ENCODE data around the gene RNF44. TPM values are rescaled to one million over a fixed set of nuclear protein-coding genes. Genes with fewer than 3 reads are reported as not detected.

The RNF44 gene
- total and polyA plus RNA-seq, 7 experiments from 2014 or later, result 3.3 to 305 (median 260) TPM

- Histone ChIP-seq H3K27me3 (ENCODE audit: control insufficient read depth in 2 of 2, insufficient read depth in 2 of 2, low read length in 2 of 2) (no peaks in the 10 kb centered on the region), H3K36me3 (ENCODE audit: control insufficient read depth in 2 of 3, insufficient read depth in 3 of 3, low read length in 3 of 3) (no peaks in the 10 kb centered on the region), H3K4me3 (ENCODE audit: low read length) (no peak overlapping the region), H3K9me3 (ENCODE audit: control insufficient read depth in 2 of 3, low read length in 3 of 3) (no peaks in the 10 kb centered on the region), H3K4me1 (ENCODE audit: control insufficient read depth in 2 of 2, insufficient read depth in 2 of 2, low read length in 2 of 2) (no peaks in the 10 kb centered on the region), H3K27ac (ENCODE audit: low read depth, low read length) (no peak overlapping the region)
- DNase-seq (no peak), ATAC-seq (no peak)
- Mint-ChIP-seq H3K4me3 (no peak overlapping the region), H3K9me3 (peaks cover 0 to 2% (median 0%) of the 10 kb centered on the region in 11 donors), H3K27ac (no peak overlapping the region), H3K36me3 (no peaks in the 10 kb centered on the region), H3K27me3 (peaks cover 0 to 4% (median 0%) of the 10 kb centered on the region in 5 donors), H3K4me1 (peaks cover 0 to 11% (median 6%) of the 10 kb centered on the region in 7 donors)
- intact Hi-C loops (cut with micrococcal nuclease), result loop anchor here (2.0 kb wide), 5 partner anchors 41 to 159 kb away; partner anchors contain the start of genes CLTB (in 1 of the 2) and TSPAN17 (in 1 of the 2)
- CTCF ChIA-PET, result no interaction called here
- POLR2A ChIA-PET, result no interaction called here
Measured at GRCh38 chr5:176575488-176576422, 38.6 kb upstream of the RNF44 start.

GRCh38 chr5:176575066-176575465 lies 37.9 kb upstream of the RNF44 start:
- intact Hi-C loops (cut with micrococcal nuclease), result loop anchor here (2.0 kb wide), 5 partner anchors 40 to 158 kb away; partner anchors contain the start of genes CLTB (in 1 of the 2) and TSPAN17 (in 1 of the 2)
- DNase-seq, result peak in 1 of 9 donors; percentile 5
- ChIA-PET POLR2A (interaction anchor here (1.5 kb wide), 1 partner anchor 38 kb away, joined by 5 read pairs; the partner anchor contains the start of gene RNF44), CTCF (interaction anchor here (2.8 kb wide), 1 partner anchor 159 kb away, joined by 10 read pairs; the partner anchor contains the start of gene CLTB)
- no peak overlapping the region for H3K4me3 ChIP-seq (ENCODE audit: low read length)
- no peaks in the 10 kb centered on the region for H3K27me3 ChIP-seq (ENCODE audit: control insufficient read depth in 2 of 2, insufficient read depth in 2 of 2, low read length in 2 of 2)
- H3K36me3 ChIP-seq (ENCODE audit: control insufficient read depth in 2 of 3, insufficient read depth in 3 of 3, low read length in 3 of 3), result no peaks in the 10 kb centered on the region
- Mint-ChIP-seq H3K4me3 (no peak overlapping the region), H3K27me3 (peaks cover 0 to 4% (median 0%) of the 10 kb centered on the region in 5 donors), H3K4me1 (peaks cover 0 to 11% (median 6%) of the 10 kb centered on the region in 7 donors), H3K36me3 (no peaks in the 10 kb centered on the region), H3K9me3 (peaks cover 0 to 2% (median 0%) of the 10 kb centered on the region in 11 donors), H3K27ac (no peak overlapping the region)
- ATAC-seq, result no peak
- no peaks in the 10 kb centered on the region for H3K9me3 ChIP-seq (ENCODE audit: control insufficient read depth in 2 of 3, low read length in 3 of 3)
- no peaks in the 10 kb centered on the region for H3K4me1 ChIP-seq (ENCODE audit: control insufficient read depth in 2 of 2, insufficient read depth in 2 of 2, low read length in 2 of 2)
- no peak overlapping the region for H3K27ac ChIP-seq (ENCODE audit: low read depth, low read length)

GRCh38 chr5:176574297-176574591 lies 37.0 kb upstream of the RNF44 start:
- ATAC-seq, result no peak
- intact Hi-C loops (cut with micrococcal nuclease), result loop anchor here (1.0 to 5.0 kb wide), 10 partner anchors 23 to 383 kb away; partner anchors contain the start of genes CLTB (in 2 of the 2) and TSPAN17 (in 1 of the 2)
- DNase-seq, result peak in 1 of 9 donors; percentile 2

GRCh38 chr5:176573564-176574296 lies 36.5 kb upstream of the RNF44 start:
- CTCF ChIA-PET, result interaction anchor here (0.6 to 2.8 kb wide), 18 partner anchors 11 to 742 kb away, joined by 3 to 10 read pairs (median 3); partner anchors contain the start of gene CLTB
- Histone ChIP-seq H3K9me3 (ENCODE audit: control insufficient read depth in 2 of 3, low read length in 3 of 3) (no peaks in the 10 kb centered on the region), H3K27ac (ENCODE audit: low read depth, low read length) (no peak overlapping the region), H3K27me3 (ENCODE audit: control insufficient read depth in 2 of 2, insufficient read depth in 2 of 2, low read length in 2 of 2) (no peaks in the 10 kb centered on the region), H3K4me3 (ENCODE audit: low read length) (no peak overlapping the region), H3K36me3 (ENCODE audit: control insufficient read depth in 2 of 3, insufficient read depth in 3 of 3, low read length in 3 of 3) (no peaks in the 10 kb centered on the region), H3K4me1 (ENCODE audit: control insufficient read depth in 2 of 2, insufficient read depth in 2 of 2, low read length in 2 of 2) (no peaks in the 10 kb centered on the region)
- intact Hi-C loops (cut with micrococcal nuclease), result loop anchor here (1.0 to 5.0 kb wide), 10 partner anchors 24 to 384 kb away; partner anchors contain the start of genes CLTB (in 2 of the 2) and TSPAN17 (in 1 of the 2)
- Mint-ChIP-seq H3K4me3 (no peak overlapping the region), H3K27ac (peak overlapping the region in 1 of 9 donors; percentile 46), H3K9me3 (no peaks in the 10 kb centered on the region), H3K36me3 (no peaks in the 10 kb centered on the region), H3K27me3 (peaks cover 0 to 4% (median 0%) of the 10 kb centered on the region in 5 donors), H3K4me1 (peaks cover 0 to 11% (median 6%) of the 10 kb centered on the region in 7 donors)
- DNase-seq, result peak; percentile 48 to 80 (median 67)
- POLR2A ChIA-PET, result interaction anchor here (0.6 to 1.5 kb wide), 4 partner anchors 30 to 92 kb away, joined by 3 to 5 read pairs (median 4); partner anchors contain the start of gene RNF44
- ATAC-seq, result peak; percentile 88

More at GRCh38 chr5:176574297-176574591, 37.0 kb upstream of the RNF44 start:
- no peak overlapping the region for H3K4me3 Mint-ChIP-seq
- no peaks in the 10 kb centered on the region for H3K36me3 Mint-ChIP-seq
- no peaks in the 10 kb centered on the region for H3K36me3 ChIP-seq (ENCODE audit: control insufficient read depth in 2 of 3, insufficient read depth in 3 of 3, low read length in 3 of 3)
- no peaks in the 10 kb centered on the region for H3K4me1 ChIP-seq (ENCODE audit: control insufficient read depth in 2 of 2, insufficient read depth in 2 of 2, low read length in 2 of 2)
- POLR2A ChIA-PET, result interaction anchor here (0.6 to 1.5 kb wide), 2 partner anchors 37 to 61 kb away, joined by 3 to 5 read pairs; partner anchors contain the start of gene RNF44
- H3K9me3 ChIP-seq (ENCODE audit: control insufficient read depth in 2 of 3, low read length in 3 of 3), result no peaks in the 10 kb centered on the region
- no peak overlapping the region for H3K27ac ChIP-seq (ENCODE audit: low read depth, low read length)
- peak overlapping the region in 1 of 9 donors; percentile 46 for H3K27ac Mint-ChIP-seq
- no peaks in the 10 kb centered on the region for H3K27me3 ChIP-seq (ENCODE audit: control insufficient read depth in 2 of 2, insufficient read depth in 2 of 2, low read length in 2 of 2)
- CTCF ChIA-PET, result interaction anchor here (1.0 to 2.8 kb wide), 8 partner anchors 20 to 158 kb away, joined by 3 to 10 read pairs (median 4); partner anchors contain the start of gene CLTB
- no peak overlapping the region for H3K4me3 ChIP-seq (ENCODE audit: low read length)
- H3K4me1 Mint-ChIP-seq, result peaks cover 0 to 11% (median 6%) of the 10 kb centered on the region in 7 donors
- H3K27me3 Mint-ChIP-seq, result peaks cover 0 to 4% (median 0%) of the 10 kb centered on the region in 5 donors
- H3K9me3 Mint-ChIP-seq, result no peaks in the 10 kb centered on the region

- H3K4me1 ChIP-seq (ENCODE audit: control insufficient read depth in 2 of 2, insufficient read depth in 2 of 2, low read length in 2 of 2), result no peaks in the 10 kb centered on the region
- H3K27ac ChIP-seq (ENCODE audit: low read depth, low read length), result no peak overlapping the region
- CTCF ChIA-PET, result interaction anchor here (0.9 to 1.6 kb wide), 2 partner anchors 152 to 154 kb away, joined by 3 to 5 read pairs; partner anchors contain the start of gene CLTB
- POLR2A ChIA-PET, result interaction anchor here (1.4 kb wide), 1 partner anchor 40 kb away, joined by 4 read pairs; no protein-coding TSS in a partner anchor
- Mint-ChIP-seq H3K4me1 (peaks cover 0 to 11% (median 6%) of the 10 kb centered on the region in 7 donors), H3K36me3 (no peaks in the 10 kb centered on the region), H3K27ac (no peak overlapping the region), H3K27me3 (peaks cover 0 to 7% (median 0%) of the 10 kb centered on the region in 5 donors), H3K4me3 (no peak overlapping the region), H3K9me3 (no peaks in the 10 kb centered on the region)
- ATAC-seq (no peak), DNase-seq (no peak)
- H3K27me3 ChIP-seq (ENCODE audit: control insufficient read depth in 2 of 2, insufficient read depth in 2 of 2, low read length in 2 of 2), result no peaks in the 10 kb centered on the region
- intact Hi-C loops (cut with micrococcal nuclease), result loop anchor here in 1 of 2 donors (5.0 kb wide), 1 partner anchor 387 kb away; no protein-coding TSS in a partner anchor
- H3K36me3 ChIP-seq (ENCODE audit: control insufficient read depth in 2 of 3, insufficient read depth in 3 of 3, low read length in 3 of 3), result no peaks in the 10 kb centered on the region
- H3K9me3 ChIP-seq (ENCODE audit: control insufficient read depth in 2 of 3, low read length in 3 of 3), result no peaks in the 10 kb centered on the region
- no peak overlapping the region for H3K4me3 ChIP-seq (ENCODE audit: low read length)
Measured at GRCh38 chr5:176570044-176570443, 32.8 kb upstream of the RNF44 start.

- Mint-ChIP-seq H3K27ac (no peak overlapping the region), H3K9me3 (no peaks in the 10 kb centered on the region), H3K4me1 (peaks cover 0 to 4% (median 0%) of the 10 kb centered on the region in 7 donors), H3K36me3 (no peaks in the 10 kb centered on the region), H3K27me3 (peaks cover 0 to 7% (median 0%) of the 10 kb centered on the region in 5 donors), H3K4me3 (no peak overlapping the region)
- ATAC-seq (no peak), DNase-seq (no peak)
- no peaks in the 10 kb centered on the region for H3K27me3 ChIP-seq (ENCODE audit: control insufficient read depth in 2 of 2, insufficient read depth in 2 of 2, low read length in 2 of 2)
- H3K27ac ChIP-seq (ENCODE audit: low read depth, low read length), result no peak overlapping the region
- H3K36me3 ChIP-seq (ENCODE audit: control insufficient read depth in 2 of 3, insufficient read depth in 3 of 3, low read length in 3 of 3), result no peaks in the 10 kb centered on the region
- intact Hi-C loops (cut with micrococcal nuclease), result no loop called here
- no peaks in the 10 kb centered on the region for H3K4me1 ChIP-seq (ENCODE audit: control insufficient read depth in 2 of 2, insufficient read depth in 2 of 2, low read length in 2 of 2)
- no peaks in the 10 kb centered on the region for H3K9me3 ChIP-seq (ENCODE audit: control insufficient read depth in 2 of 3, low read length in 3 of 3)
- ChIA-PET CTCF (no interaction called here), POLR2A (no interaction called here)
- H3K4me3 ChIP-seq (ENCODE audit: low read length), result no peak overlapping the region
Measured at GRCh38 chr5:176568657-176569056, 31.5 kb upstream of the RNF44 start.
